ENCODE measurements around the gene CHRNB1. TPM values are rescaled to one million over a fixed set of nuclear protein-coding genes. Genes with fewer than 3 reads are reported as not detected.

CHRNB1 gene
- polyA plus RNA-seq, 1 donor (not counting 4 experiments of a cell fraction or from before 2014, with no cell fraction given), result 22.0 TPM

DNA sequence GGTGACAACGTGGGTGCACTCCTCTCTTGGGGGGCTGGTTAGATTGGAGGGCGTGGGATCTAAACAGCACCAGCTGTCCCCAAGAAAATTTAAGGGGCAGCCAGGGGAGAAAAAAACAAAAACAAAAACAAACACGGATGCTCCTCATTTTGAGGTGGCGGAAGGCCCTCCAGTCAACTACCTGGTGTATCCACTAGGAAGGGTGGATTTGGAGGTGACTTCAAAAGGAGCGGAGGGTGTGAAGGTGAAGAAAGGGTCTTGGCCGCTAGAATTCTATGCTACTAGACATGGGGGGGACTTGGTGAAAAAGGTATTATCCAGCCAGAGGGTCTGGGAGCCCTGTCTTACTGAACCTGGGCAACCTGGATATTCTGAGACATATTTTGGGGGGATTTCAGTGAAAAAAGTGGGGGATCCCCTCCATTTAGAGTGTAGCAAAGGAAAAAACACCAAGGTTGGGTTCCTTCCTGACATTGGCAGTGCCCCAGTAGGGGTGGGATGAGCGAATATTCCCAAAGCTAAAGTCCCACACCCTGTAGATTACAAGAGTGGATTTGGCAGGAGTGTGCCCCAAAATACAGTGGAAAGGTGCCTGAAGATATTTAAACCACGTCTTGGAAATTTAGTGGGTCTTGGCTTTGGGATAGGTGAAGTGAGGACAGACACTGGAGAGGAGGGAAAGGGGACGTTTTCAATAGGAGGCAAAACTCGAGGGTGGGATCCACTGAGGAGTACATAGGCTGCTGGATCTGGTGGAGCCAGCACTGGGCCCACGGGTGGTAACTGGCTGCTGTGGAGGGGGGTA lies 6.0 kb upstream of the CHRNB1 start:
- H3K4me2 ChIP-seq (ENCODE audit: control insufficient read depth, extremely low read depth, insufficient read depth, low read depth, low read length), result peak overlapping the region; percentile 99
- peaks cover 17% of the 10 kb centered on the region for H3K79me2 ChIP-seq (ENCODE audit: control insufficient read depth, insufficient read depth, low read length)
- peaks cover 51% of the 10 kb centered on the region for H3K4me1 ChIP-seq (ENCODE audit: control insufficient read depth, extremely low read depth, insufficient read depth, low read length)
- DNase-seq (ENCODE audit: low read depth, low spot score) (no peak), FAIRE-seq (peak; percentile 29)
- H2AFZ ChIP-seq (ENCODE audit: control insufficient read depth, low read length), result no peak overlapping the region
- no peaks in the 10 kb centered on the region for H3K9me3 ChIP-seq (ENCODE audit: control insufficient read depth, low read depth, low read length)
- H3K9ac ChIP-seq (ENCODE audit: control insufficient read depth, extremely low read depth, insufficient read depth, low read length), result peak overlapping the region; percentile 77
- no peaks in the 10 kb centered on the region for H3K27me3 ChIP-seq (ENCODE audit: control insufficient read depth, extremely low read depth, insufficient read depth, low read length)
- peaks cover 2% of the 10 kb centered on the region for H3K9me1 ChIP-seq (ENCODE audit: control insufficient read depth, extremely low read depth, insufficient read depth, low read length)
- no peaks in the 10 kb centered on the region for H4K20me1 ChIP-seq (ENCODE audit: control insufficient read depth, extremely low read depth, insufficient read depth, low read length)
- H3K27ac ChIP-seq (ENCODE audit: control insufficient read depth, insufficient read depth, low read length), result peak overlapping the region; percentile 62
- H3K4me3 ChIP-seq (ENCODE audit: control insufficient read depth in 2 of 3, extremely low read depth in 1 of 3, insufficient read depth in 2 of 3, low read depth in 1 of 3, low read length in 3 of 3), result peak overlapping the region; percentile 59 to 81 (median 66)
- H3K36me3 ChIP-seq (ENCODE audit: control insufficient read depth in 2 of 2, extremely low read depth in 1 of 2, insufficient read depth in 2 of 2, low read length in 2 of 2), result peaks cover 0 to 4% of the 10 kb centered on the region in 2 experiments
- dilution Hi-C loops (cut with MboI; ENCODE audit: extremely low pct_ligation_motif_present, low sequenced_read_pairs), result no loop called here
- TF ChIP-seq, protein P1, sequence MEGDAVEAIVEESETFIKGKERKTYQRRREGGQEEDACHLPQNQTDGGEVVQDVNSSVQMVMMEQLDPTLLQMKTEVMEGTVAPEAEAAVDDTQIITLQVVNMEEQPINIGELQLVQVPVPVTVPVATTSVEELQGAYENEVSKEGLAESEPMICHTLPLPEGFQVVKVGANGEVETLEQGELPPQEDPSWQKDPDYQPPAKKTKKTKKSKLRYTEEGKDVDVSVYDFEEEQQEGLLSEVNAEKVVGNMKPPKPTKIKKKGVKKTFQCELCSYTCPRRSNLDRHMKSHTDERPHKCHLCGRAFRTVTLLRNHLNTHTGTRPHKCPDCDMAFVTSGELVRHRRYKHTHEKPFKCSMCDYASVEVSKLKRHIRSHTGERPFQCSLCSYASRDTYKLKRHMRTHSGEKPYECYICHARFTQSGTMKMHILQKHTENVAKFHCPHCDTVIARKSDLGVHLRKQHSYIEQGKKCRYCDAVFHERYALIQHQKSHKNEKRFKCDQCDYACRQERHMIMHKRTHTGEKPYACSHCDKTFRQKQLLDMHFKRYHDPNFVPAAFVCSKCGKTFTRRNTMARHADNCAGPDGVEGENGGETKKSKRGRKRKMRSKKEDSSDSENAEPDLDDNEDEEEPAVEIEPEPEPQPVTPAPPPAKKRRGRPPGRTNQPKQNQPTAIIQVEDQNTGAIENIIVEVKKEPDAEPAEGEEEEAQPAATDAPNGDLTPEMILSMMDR (optimal IDR thresholded peaks at IDR 0.05 in 1 of 3, IDR thresholded peaks at IDR 0.05 in 1 of 3, conservative IDR thresholded peaks at IDR 0.05 in 1 of 3; ENCODE audit: extremely low read depth in 1 of 3, insufficient read depth in 2 of 3, low read length in 3 of 3), result no peak
- no peak for TF ChIP-seq EZH2 (IDR thresholded peaks at IDR 0.05; ENCODE audit: low read length)

- H3K4me2 ChIP-seq (ENCODE audit: control insufficient read depth, extremely low read depth, insufficient read depth, low read depth, low read length), result peak within 1 kb of the TSS; percentile 99
- FAIRE-seq, result no peak
- H3K27me3 ChIP-seq (ENCODE audit: control insufficient read depth, extremely low read depth, insufficient read depth, low read length), result no peaks in the 10 kb centered on the region
Observed at GRCh38 chr17:7439462-7440112, 5.3 kb upstream of the CHRNB1 start, which contains the start of gene FGF11. Gene FGF11 (plus strand): TSS chr17:7439512. CDS start chr17:7439621, 109 bp downstream.

More at GRCh38 chr17:7439462-7440112, 5.3 kb upstream of the CHRNB1 start, which contains the start of gene FGF11:
- H3K36me3 ChIP-seq (ENCODE audit: control insufficient read depth in 2 of 2, extremely low read depth in 1 of 2, insufficient read depth in 2 of 2, low read length in 2 of 2), result peaks cover 0 to 4% of the 10 kb centered on the region in 2 experiments
- peaks cover 59% of the 10 kb centered on the region for H3K4me1 ChIP-seq (ENCODE audit: control insufficient read depth, extremely low read depth, insufficient read depth, low read length)
- TF ChIP-seq, protein P1 (optimal IDR thresholded peaks at IDR 0.05 in 1 of 3, IDR thresholded peaks at IDR 0.05 in 1 of 3, conservative IDR thresholded peaks at IDR 0.05 in 1 of 3; ENCODE audit: extremely low read depth in 1 of 3, insufficient read depth in 2 of 3, low read length in 3 of 3), result no peak
- H3K27ac ChIP-seq (ENCODE audit: control insufficient read depth, insufficient read depth, low read length), result peak within 1 kb of the TSS; percentile 62
- no peaks in the 10 kb centered on the region for H3K9me3 ChIP-seq (ENCODE audit: control insufficient read depth, low read depth, low read length)
- dilution Hi-C loops (cut with MboI; ENCODE audit: extremely low pct_ligation_motif_present, low sequenced_read_pairs), result no loop called here
- DNase-seq (ENCODE audit: low read depth, low spot score), result no peak
- H2AFZ ChIP-seq (ENCODE audit: control insufficient read depth, low read length), result peak within 1 kb of the TSS; percentile 44
- peak within 1 kb of the TSS; percentile 59 to 81 (median 77) for H3K4me3 ChIP-seq (ENCODE audit: control insufficient read depth in 2 of 3, extremely low read depth in 1 of 3, insufficient read depth in 2 of 3, low read depth in 1 of 3, low read length in 3 of 3)
- no peaks in the 10 kb centered on the region for H4K20me1 ChIP-seq (ENCODE audit: control insufficient read depth, extremely low read depth, insufficient read depth, low read length)
- H3K9me1 ChIP-seq (ENCODE audit: control insufficient read depth, extremely low read depth, insufficient read depth, low read length), result peaks cover 4% of the 10 kb centered on the region
- peaks cover 17% of the 10 kb centered on the region for H3K79me2 ChIP-seq (ENCODE audit: control insufficient read depth, insufficient read depth, low read length)
- H3K9ac ChIP-seq (ENCODE audit: control insufficient read depth, extremely low read depth, insufficient read depth, low read length), result peak within 1 kb of the TSS; percentile 77
